HG03139 (cell line): Measurements from ENCODE around the gene ATP5ME.
"Not testable (repeated sequence)": the region's sequence is repeated elsewhere in the genome, so short reads cannot be mapped to it uniquely, and the experiment has no call there.

ENCODE experiments used
- ATAC-seq: cut with Tn5 transposase; IDR thresholded peaks from one replicate; pipeline ENCODE4 v1.9.1; 2021; ENCODE audit not compliant: unreplicated experiment

Gene ATP5ME

GRCh38 chr4:636628-637159, 37.4 kb downstream of the ATP5ME start:
- ATAC-seq, result no peak

- no peak for ATAC-seq
Observed at GRCh38 chr4:635851-636627, 38.0 kb downstream of the ATP5ME start.

DNA sequence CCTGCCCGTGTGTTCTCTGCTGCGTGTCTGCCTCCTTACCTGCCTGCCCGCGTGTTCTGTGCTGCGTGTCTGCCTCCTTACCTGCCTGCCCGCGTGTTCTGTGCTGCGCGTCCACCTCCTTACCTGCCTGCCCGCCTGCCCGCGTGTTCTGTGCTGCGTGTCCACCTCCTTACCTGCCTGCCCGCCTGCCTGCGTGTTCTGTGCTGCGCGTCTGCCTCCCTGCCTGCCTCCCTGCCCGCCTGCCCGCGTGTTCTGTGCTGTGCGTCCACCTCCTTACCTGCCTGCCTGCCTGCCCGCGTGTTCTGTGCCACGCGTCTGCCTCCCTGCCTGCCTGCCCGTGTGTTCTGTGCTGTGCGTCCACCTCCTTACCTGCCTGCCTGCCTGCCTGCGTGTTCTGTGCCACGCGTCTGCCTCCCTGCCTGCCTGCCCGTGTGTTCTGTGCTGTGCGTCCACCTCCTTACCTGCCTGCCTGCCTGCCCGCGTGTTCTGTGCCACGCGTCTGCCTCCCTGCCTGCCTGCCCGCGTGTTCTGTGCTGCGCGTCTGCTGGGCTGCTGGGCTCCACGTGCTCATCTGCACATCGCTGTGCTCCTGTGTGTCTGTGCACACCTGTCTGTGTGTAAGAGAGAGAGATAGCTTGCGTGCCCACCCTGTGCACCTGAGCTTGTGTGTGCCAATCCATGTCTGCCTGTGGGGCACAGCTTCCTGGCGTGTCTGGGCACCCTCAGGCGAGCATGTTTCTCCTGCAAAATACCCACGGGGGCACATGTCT, 38.8 kb downstream of the ATP5ME start:
- not testable (repeated sequence) for ATAC-seq

DNA sequence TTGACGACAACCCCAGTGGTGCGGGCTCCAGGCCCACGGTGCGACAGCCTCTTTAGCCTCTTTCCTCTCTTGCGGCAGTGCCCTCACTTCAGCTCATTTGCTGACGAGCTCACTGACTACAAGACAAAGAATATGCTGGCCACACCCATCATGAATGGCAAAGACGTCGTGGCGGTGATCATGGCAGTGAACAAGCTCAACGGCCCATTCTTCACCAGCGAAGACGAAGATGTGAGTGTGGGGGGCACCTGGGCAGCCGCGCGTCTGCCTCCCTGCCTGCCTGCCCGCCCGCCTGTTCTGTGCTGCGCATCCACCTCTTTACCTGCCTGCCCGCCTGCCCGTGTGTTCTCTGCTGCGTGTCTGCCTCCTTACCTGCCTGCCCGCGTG, 39.5 kb downstream of the ATP5ME start:
- ATAC-seq, result no peak

- no peak for ATAC-seq
Observed at GRCh38 chr4:633976-634598, 40.0 kb downstream of the ATP5ME start.

GRCh38 chr4:633406-633805, 40.7 kb downstream of the ATP5ME start:
- no peak for ATAC-seq

DNA sequence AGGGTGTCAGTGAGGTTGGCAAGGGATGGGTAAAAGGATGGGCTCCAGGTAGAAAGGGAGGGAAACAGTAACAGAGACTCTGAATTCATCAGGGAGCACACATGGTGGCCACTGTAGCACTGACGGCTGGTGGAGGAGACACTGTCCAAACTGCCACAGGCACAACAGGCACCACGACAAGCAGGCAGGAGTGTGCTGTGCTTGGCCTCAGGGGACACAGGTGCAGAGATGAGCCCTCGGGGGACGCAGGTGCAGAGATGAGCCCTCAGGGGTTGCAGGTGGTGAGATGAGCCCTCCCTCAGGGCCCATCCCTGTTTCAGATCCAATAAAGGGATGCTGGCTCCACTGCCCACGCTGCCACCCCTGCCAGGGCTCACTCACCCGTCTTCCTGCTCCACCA, 41.1 kb downstream of the ATP5ME start:
- no peak for ATAC-seq

- no peak for ATAC-seq
Observed at GRCh38 chr4:632196-632790, 41.8 kb downstream of the ATP5ME start.

- no peak for ATAC-seq
Observed at GRCh38 chr4:630656-631055, 43.4 kb downstream of the ATP5ME start.

- no peak for ATAC-seq
Observed at GRCh38 chr4:629915-630641, 44.0 kb downstream of the ATP5ME start.

GRCh38 chr4:629636-629914, 44.5 kb downstream of the ATP5ME start:
- ATAC-seq, result no peak

- ATAC-seq, result no peak
Observed at GRCh38 chr4:628821-629635, 45.0 kb downstream of the ATP5ME start.

DNA sequence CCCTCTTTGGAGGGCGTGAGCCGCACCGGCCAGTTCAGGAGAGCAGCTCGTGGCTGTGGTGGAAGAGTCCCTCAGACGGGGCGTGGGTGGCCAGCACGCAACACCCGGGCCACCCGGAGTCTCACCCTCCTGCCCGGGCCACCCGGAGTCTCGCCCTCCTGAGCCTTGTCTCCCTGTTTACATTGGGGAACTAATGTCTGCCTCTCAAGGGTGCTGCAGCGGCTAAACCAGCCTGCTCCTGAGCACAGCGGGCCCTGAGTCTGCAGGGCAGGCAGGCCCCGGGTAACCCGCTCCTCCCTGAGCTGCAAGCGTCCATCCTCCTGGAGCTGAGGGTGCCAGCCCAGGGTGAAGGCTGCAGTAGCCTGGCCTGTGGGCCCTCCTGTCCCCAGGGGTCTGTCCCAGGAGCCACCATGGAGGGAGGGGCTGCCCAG, 45.8 kb downstream of the ATP5ME start:
- ATAC-seq, result no peak

GRCh38 chr4:627347-628125, 46.5 kb downstream of the ATP5ME start:
- no peak for ATAC-seq

DNA sequence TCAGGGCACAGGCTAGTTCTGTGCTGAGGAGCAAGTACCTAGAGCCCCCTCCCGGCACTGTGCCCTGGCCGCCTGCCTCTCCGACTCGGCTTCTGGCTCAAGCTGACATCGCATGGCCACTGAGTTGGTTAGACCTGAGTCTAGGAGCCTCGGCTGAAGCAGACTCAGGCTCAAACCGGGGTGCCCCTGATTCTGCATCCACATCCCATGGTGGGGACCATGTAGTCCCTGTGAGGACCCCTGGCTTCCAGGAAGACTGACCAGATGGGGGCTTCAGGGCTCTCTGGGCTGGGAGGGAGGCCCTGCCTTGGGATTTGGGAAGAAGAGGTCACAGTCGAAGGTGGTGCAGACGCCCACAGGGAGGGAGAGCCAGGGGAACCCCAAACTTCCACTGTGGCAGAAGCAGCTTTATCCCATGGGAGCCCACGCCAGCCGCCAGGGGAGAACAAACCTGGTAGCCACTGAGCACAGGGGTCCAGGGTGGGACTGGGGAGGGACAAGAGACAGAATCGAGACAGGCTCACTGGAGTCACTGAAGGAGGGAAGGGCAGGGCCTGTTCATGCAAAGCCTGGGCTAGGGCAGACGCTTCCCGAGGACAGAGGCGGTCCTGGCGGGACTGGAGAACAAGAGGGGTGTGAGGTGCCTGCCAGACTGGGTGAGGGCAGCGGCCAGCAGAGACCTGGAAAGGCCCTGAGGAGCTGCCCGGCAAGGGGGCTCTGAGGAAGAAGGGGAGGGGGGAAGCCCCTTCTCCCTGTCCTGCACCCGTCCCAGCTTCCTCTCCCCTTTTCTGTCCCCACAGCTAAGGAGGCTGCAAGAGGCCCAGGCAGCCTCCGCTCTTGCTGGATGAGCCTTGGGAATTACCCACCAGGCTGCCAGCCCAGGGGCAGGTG, 47.6 kb downstream of the ATP5ME start:
- ATAC-seq, result no peak

DNA sequence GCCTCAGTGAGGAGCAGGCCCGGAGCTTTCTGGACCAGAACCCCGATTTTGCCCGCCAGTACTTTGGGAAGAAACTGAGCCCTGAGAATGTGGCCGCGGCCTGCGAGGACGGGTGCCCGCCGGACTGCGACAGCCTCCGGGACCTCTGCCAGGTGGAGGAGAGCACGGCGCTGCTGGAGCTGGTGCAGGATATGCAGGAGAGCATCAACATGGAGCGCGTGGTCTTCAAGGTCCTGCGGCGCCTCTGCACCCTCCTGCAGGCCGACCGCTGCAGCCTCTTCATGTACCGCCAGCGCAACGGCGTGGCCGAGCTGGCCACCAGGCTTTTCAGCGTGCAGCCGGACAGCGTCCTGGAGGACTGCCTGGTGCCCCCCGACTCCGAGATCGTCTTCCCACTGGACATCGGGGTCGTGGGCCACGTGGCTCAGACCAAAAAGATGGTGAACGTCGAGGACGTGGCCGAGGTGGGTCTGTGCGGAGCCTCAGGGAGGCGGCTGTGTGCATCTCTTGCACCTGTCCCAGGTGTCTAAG, 48.4 kb downstream of the ATP5ME start:
- ATAC-seq, result no peak

DNA sequence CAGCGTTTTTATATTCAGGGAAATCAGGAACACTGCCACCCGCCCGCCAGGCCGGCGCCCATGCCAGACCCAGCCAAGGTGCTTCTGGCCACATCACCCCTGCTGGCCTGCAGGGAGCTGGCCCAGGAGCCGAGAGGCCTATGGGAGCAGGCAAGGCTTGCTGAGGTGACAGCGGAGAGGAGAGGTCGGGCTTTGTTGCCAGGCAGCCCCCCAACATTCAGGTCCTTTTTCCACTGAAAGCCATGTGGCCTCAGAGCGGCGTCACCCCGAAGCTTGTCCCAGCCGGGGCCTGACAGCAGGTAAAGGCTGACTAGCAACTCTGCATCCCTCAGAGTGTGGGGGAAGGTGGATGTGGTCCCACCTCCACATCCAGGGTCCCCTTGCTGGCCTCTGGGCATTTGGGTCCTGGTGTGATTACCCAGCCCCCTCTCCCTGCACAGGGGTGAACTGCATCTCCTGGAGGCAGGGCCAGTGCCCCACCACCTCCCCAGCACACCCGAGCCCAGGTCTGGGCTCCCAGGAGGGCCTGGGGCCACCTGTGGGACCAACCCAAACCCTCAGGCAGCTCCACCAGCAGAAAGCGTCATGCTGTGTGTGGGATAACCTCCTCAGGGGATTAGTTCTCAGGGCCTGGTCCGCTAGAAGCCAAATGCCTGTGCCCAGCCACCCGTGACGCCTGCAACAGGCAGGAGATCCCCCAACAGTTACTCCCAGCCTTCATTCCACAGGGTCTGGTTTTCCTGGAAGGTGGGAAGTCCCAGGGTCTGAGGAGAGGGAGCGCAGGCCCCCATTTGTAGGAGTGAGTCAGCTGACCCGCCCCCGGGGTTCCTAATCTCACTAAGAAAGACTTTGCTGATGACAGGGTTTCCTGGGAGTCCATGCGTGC, 49.1 kb downstream of the ATP5ME start, which contains the start of gene PDE6B:
PDE6B (plus strand) TSS at position 869 of the 886 bp plus-strand sequence. CDS start 54 bp downstream, outside the sequence.
- ATAC-seq, result no peak
